ENCODE measurements around the gene PHRF1. TPM values are rescaled to one million over a fixed set of nuclear protein-coding genes. Genes with fewer than 3 reads are reported as not detected.

Gene PHRF1
- 18.3 and 22.4 TPM in 2 replicates for total RNA-seq

DNA sequence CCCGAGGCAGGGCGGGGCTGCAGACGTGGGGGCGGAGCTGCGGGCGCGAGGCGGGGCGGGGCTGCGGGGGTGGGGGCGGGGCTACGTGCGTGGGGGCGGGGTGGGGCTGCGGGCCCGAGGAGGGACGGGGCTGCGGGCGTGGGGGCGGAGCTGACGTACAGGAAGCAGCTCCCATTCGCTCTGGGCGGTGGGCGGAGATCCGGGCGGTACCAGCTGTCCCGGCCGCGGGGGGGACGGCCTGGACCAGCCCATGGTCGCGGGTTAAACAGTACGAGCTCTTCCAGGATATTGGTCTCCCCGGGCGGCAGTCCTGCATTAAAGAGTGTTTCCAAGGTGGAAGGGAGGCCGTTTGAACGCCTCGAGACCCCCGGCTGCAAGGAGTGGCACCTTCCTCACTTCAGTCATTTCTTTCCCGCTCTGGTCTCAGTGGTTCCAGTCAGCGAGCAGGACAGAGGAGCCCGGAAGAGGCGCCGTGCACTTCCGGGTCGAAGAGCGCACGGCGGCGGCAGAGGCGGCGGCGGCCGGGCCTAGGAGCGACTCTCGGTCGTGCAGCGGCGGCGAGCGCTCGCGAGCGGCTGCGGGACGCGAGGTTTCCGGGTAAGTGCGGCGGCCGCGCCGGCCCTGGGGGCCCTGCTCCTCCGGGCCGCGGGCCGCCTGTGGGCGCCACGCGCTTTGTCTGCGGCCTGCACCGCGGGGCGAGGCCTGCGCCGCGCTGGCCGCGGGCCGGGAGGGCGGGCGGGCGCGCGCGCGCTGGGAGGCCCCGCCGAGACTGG, at the start of gene PHRF1:
PHRF1 (plus strand) TSS at position 475 of the 773 bp plus-strand sequence. CDS start 5,043 bp downstream, outside the sequence.

GRCh38 chr11:535519-536454, 40.5 kb upstream of the PHRF1 start, which contains the start of gene HRAS:
Gene HRAS, minus strand, starts transcription at chr11:535576.

DNA sequence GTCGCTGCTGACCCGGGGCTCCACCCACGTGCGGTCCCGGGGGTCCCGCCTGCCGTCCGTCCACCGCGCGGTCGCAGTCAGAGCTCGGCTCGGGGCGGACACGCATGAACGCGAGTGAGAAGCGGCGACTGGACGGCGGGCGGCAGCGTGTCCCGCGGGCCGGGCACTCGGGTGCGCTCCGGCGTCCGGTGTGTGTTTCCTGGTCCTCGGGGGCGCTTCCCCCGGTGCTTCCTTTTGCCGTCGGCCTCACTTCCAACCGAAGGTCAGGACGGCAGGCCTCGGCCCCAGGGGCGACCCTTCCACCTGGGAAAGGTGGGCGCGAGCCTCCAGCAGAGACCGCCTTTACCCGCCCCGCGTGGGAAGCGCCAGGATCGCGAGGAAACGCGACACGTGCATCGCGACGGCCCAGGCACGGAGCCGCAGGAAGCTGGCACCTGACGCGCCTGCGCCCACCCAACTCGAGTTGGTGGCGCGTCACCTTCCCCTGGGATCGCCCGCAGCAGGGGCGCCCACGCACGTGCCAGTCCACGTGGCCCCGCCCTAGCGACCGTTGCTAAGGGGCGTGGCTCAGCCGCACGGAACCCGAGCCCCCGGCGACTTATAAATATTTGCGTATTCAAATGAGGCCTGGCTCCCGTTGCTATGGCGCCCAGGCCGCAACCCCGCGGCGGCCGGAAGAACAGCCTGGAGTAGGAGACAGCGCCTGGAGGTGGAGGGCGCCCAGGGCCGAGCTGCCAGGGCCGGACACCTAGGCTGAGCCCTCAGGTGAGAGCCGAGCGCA, 39.2 kb upstream of the PHRF1 start, which contains the start of gene LRRC56:
LRRC56 (plus strand) TSS at position 687 of the 781 bp plus-strand sequence. CDS start 3,158 bp downstream, outside the sequence.

DNA sequence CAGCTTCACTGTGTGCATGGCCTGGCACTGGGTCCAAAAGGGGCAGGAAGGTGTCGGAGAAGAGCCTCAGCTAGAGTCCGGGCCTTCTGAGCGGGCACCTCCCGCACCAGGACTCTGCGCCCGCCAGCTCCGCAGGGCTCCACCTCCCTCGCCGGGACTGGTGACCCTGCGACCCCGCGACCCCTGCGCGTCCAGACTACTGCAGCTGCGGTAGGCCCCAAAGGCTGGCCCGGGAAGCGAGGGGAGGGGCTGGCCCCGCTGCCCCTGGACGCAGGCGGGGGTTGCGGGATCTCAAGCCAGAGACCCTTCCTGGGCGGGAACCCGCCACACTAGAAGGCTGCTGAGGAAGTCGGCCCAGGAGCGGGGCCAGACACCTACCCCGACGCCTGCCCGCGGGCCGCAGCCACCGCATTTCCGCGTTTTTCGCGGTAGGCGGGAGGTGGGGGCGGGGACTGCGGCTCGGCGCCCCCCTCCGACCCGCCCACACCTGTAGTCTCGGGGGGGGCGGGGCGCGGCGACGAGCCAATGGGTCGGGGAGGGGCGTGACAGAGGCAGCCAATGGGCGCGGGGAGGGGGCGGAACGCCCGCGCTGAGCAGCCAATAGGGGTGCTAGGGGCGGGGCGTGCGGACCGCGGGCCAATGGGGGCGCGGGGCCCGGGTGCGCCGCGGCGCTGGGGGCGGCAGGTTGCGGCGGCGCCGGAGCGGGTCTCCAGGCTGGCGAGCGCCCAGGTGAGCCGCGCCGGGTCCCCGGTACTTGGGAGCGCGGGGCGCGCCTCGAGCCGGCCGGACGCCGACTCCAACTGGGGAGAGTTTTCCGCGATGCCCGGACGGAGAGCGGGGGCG, 15.7 kb upstream of the PHRF1 start, which contains the start of the genes LMNTD2 and RASSF7:
LMNTD2 (minus strand) TSS at position 434 of the 843 bp plus-strand sequence; CDS start at position 412, 22 bp downstream.
RASSF7 (plus strand) TSS at position 666 of the 843 bp plus-strand sequence. CDS start 799 bp downstream, outside the sequence.

GRCh38 chr11:615504-616319, 39.4 kb downstream of the PHRF1 start, which contains the start of gene IRF7:
Gene IRF7, minus strand, starts transcription at chr11:615950. Its CDS starts 586 bp downstream, at chr11:615364.

DNA sequence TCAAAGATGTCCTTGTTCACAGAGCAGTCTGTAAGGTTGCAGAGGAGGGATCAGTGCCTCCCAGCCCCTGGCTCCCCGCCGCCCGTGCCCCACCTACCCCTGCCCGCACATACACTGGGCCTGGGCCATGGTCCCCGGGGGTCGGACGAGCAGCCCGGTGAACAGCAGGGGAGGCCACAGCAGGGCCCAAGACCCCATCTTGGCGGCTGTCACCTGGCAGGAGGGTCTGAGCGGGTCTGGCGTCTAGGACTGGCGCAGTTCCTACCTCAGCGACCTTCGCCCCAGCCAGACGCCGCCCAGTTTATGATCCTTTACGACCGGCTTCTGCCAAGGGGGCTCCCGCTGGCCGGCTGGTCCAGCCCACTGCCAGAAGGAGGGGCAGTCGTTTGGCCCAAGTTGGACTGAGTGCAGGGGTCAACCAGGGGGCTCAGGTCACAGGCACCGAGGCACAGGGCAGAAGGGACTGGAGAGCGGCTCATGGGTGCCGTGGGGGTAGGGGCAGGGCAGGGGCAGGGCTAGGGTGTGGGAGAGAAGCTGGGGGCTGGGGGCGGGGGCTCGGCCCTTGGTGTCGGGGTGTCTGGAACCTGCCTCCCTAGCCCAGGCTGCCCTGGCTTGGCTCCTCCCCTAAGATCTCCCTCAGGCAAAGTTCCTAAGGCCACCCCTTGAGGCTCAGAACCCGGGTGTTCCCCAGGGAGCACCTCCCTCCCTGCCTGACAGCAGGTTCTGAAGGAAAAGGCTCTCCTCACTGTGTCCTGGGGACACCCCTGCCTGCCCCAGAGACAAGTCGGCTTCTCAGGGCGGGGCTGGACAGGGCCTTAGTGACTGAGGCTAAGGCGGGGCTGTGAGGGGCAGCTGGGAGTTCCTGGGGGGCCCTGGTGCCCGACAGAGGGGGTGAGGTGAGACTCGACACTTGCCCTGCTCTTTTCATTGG, 48.7 kb downstream of the PHRF1 start, which contains the start of gene CDHR5:
CDHR5 (minus strand) TSS at position 251 of the 931 bp plus-strand sequence; CDS start at position 198, 53 bp downstream.

GRCh38 chr11:626475-627307, 50.4 kb downstream of the PHRF1 start, which contains the start of gene SCT:
Gene SCT, minus strand, starts transcription at chr11:627181. Its CDS starts 38 bp downstream, at chr11:627143.

GRCh38 chr11:636511-637332, 60.5 kb downstream of the PHRF1 start, which contains the start of gene DRD4:
Gene DRD4, plus strand, starts transcription at chr11:637269. Its CDS starts 36 bp downstream, at chr11:637305.

Other genes starting within 250 kb of the PHRF1 start
- gene B4GALNT4, start 207.0 kb upstream of the PHRF1 start, total RNA-seq, result 5.1 and 8.8 TPM in 2 replicates
- 0.68 and 3.5 TPM in 2 replicates for gene PKP3, start 182.3 kb upstream of the PHRF1 start, total RNA-seq
- 28.3 and 39.8 TPM in 2 replicates for gene SIGIRR, start 161.5 kb upstream of the PHRF1 start, total RNA-seq
- gene ANO9, start 134.5 kb upstream of the PHRF1 start, total RNA-seq, result not detected in 2 replicates
- gene PTDSS2, start 126.2 kb upstream of the PHRF1 start, total RNA-seq, result 31.2 and 50.2 TPM in 2 replicates
- gene RNH1, start 69.2 kb upstream of the PHRF1 start, total RNA-seq, result 338 and 400 TPM in 2 replicates
- gene HRAS, start 40.9 kb upstream of the PHRF1 start, total RNA-seq, result 20.8 and 27.0 TPM in 2 replicates
- gene LRRC56, start 38.9 kb upstream of the PHRF1 start, total RNA-seq, result 0.49 and 0.75 TPM in 2 replicates
- 0.44 and 1.7 TPM in 2 replicates for gene LMNTD2, start 15.7 kb upstream of the PHRF1 start, total RNA-seq
- 1.8 and 5.1 TPM in 2 replicates for gene RASSF7, start 15.5 kb upstream of the PHRF1 start, total RNA-seq
- gene IRF7, start 39.5 kb downstream of the PHRF1 start, total RNA-seq, result 11.3 and 14.7 TPM in 2 replicates
- not detected in 2 replicates for gene CDHR5, start 48.5 kb downstream of the PHRF1 start, total RNA-seq
- not detected in 2 replicates for gene SCT, start 50.7 kb downstream of the PHRF1 start, total RNA-seq
- not detected in 2 replicates for gene DRD4, start 60.8 kb downstream of the PHRF1 start, total RNA-seq
- gene DEAF1, start 118.8 kb downstream of the PHRF1 start, total RNA-seq, result 20.6 and 23.9 TPM in 2 replicates
- 20.3 and 34.6 TPM in 2 replicates for gene TMEM80, start 119.3 kb downstream of the PHRF1 start, total RNA-seq
- gene EPS8L2, start 129.8 kb downstream of the PHRF1 start, total RNA-seq, result 11.7 and 15.0 TPM in 2 replicates
- gene TALDO1, start 171.0 kb downstream of the PHRF1 start, total RNA-seq, result 184 and 216 TPM in 2 replicates
- 15.9 and 16.6 TPM in 2 replicates for gene GATD1, start 201.0 kb downstream of the PHRF1 start, total RNA-seq
- 0.49 and 0.94 TPM in 2 replicates for gene CEND1, start 213.6 kb downstream of the PHRF1 start, total RNA-seq
- 15.4 and 34.4 TPM in 2 replicates for gene SLC25A22, start 221.8 kb downstream of the PHRF1 start, total RNA-seq
- 6.1 and 9.3 TPM in 2 replicates for gene PIDD1, start 228.8 kb downstream of the PHRF1 start, total RNA-seq
- gene RPLP2, start 233.5 kb downstream of the PHRF1 start, total RNA-seq, result 563 and 660 TPM in 2 replicates
- gene PNPLA2, start 242.4 kb downstream of the PHRF1 start, total RNA-seq, result 51.4 and 52.8 TPM in 2 replicates